Activated T-helper 17 cell treated with anti-CD3 and anti-CD28 coated beads, Interleukin-2, amount 50 U/mL, for 72 hours (primary cell): ENCODE data around the gene XAGE5. TPM values are rescaled to one million over a fixed set of nuclear protein-coding genes. Genes with fewer than 3 reads are reported as not detected.

Experiments used
- total RNA-seq, 2 donors: library from RNA; stranded (reverse); gene quantifications; one replicate each; pipeline ENCODE4 v1.2.3, GENCODE V29; 2022

The XAGE5 gene
- total RNA-seq, 2 donors from 2014 or later, result not detected

Other genes with a start within 250 kb of the XAGE5 start
- not detected for gene SSX7, start 156.4 kb upstream of the XAGE5 start, total RNA-seq
- gene SSX2, start 104.1 kb upstream of the XAGE5 start, total RNA-seq, result not detected
- not detected for gene SSX2B, start 60.0 kb upstream of the XAGE5 start, total RNA-seq
- gene SPANXN5, start 13.9 kb upstream of the XAGE5 start, total RNA-seq, result not detected
- gene XAGE3, start 56.8 kb downstream of the XAGE5 start, total RNA-seq, result not detected
- gene FAM156B, start 86.0 kb downstream of the XAGE5 start, total RNA-seq, result 10 to 100 TPM; 12.4 to 16.1 TPM
- gene FAM156A, start 147.2 kb downstream of the XAGE5 start, total RNA-seq, result 10 to 100 TPM; 36.1 to 39.3 TPM
- gene GPR173, start 237.5 kb downstream of the XAGE5 start, total RNA-seq, result not detected